Measurements from ENCODE around the gene PAX5.

DNA sequence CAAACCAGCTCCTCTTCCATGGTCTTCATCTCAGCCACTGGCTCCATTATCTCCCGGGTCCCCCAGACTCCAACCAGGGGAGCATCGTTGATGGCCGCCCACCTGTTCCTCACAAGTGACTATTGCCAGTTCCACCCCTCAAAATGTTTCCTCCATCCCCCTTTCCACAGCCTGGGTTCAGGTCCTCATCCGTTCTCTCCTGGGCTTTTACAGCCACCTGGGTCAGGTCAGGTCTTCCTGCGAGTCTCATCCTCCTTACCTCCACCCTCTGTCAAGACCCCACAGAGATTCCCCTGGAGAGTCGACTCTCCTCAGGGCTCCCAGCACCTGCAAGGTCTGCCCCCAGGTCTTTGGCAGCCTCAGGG lies 133.2 kb downstream of the PAX5 start:
- TF ChIP-seq, protein P1, sequence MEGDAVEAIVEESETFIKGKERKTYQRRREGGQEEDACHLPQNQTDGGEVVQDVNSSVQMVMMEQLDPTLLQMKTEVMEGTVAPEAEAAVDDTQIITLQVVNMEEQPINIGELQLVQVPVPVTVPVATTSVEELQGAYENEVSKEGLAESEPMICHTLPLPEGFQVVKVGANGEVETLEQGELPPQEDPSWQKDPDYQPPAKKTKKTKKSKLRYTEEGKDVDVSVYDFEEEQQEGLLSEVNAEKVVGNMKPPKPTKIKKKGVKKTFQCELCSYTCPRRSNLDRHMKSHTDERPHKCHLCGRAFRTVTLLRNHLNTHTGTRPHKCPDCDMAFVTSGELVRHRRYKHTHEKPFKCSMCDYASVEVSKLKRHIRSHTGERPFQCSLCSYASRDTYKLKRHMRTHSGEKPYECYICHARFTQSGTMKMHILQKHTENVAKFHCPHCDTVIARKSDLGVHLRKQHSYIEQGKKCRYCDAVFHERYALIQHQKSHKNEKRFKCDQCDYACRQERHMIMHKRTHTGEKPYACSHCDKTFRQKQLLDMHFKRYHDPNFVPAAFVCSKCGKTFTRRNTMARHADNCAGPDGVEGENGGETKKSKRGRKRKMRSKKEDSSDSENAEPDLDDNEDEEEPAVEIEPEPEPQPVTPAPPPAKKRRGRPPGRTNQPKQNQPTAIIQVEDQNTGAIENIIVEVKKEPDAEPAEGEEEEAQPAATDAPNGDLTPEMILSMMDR (tag by site-specific recombination; IDR thresholded peaks at IDR 0.05), result no peak
- TF ChIP-seq ZNF169 (tag by site-specific recombination; IDR thresholded peaks at IDR 0.05) (no peak), GLI4 (tag by site-specific recombination; IDR thresholded peaks at IDR 0.05) (no peak), MYNN (tag by site-specific recombination; IDR thresholded peaks at IDR 0.05; ENCODE audit: borderline replicate concordance) (no peak), TCF7L2 (IDR thresholded peaks at IDR 0.05; ENCODE audit: borderline replicate concordance, low read depth, low read length) (no peak), ZBTB49 (tag by site-specific recombination; IDR thresholded peaks at IDR 0.05; ENCODE audit: low read depth) (no peak), SP2 (tag by site-specific recombination; IDR thresholded peaks at IDR 0.05) (no peak), ZNF600 (tag by site-specific recombination; IDR thresholded peaks at IDR 0.05) (no peak), ZNF645 (tag by site-specific recombination; IDR thresholded peaks at IDR 0.05) (no peak)
- TF ChIP-seq, protein P2, sequence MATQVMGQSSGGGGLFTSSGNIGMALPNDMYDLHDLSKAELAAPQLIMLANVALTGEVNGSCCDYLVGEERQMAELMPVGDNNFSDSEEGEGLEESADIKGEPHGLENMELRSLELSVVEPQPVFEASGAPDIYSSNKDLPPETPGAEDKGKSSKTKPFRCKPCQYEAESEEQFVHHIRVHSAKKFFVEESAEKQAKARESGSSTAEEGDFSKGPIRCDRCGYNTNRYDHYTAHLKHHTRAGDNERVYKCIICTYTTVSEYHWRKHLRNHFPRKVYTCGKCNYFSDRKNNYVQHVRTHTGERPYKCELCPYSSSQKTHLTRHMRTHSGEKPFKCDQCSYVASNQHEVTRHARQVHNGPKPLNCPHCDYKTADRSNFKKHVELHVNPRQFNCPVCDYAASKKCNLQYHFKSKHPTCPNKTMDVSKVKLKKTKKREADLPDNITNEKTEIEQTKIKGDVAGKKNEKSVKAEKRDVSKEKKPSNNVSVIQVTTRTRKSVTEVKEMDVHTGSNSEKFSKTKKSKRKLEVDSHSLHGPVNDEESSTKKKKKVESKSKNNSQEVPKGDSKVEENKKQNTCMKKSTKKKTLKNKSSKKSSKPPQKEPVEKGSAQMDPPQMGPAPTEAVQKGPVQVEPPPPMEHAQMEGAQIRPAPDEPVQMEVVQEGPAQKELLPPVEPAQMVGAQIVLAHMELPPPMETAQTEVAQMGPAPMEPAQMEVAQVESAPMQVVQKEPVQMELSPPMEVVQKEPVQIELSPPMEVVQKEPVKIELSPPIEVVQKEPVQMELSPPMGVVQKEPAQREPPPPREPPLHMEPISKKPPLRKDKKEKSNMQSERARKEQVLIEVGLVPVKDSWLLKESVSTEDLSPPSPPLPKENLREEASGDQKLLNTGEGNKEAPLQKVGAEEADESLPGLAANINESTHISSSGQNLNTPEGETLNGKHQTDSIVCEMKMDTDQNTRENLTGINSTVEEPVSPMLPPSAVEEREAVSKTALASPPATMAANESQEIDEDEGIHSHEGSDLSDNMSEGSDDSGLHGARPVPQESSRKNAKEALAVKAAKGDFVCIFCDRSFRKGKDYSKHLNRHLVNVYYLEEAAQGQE (tag by site-specific recombination; IDR thresholded peaks at IDR 0.05), result no peak
- TF ChIP-seq, protein P3, sequence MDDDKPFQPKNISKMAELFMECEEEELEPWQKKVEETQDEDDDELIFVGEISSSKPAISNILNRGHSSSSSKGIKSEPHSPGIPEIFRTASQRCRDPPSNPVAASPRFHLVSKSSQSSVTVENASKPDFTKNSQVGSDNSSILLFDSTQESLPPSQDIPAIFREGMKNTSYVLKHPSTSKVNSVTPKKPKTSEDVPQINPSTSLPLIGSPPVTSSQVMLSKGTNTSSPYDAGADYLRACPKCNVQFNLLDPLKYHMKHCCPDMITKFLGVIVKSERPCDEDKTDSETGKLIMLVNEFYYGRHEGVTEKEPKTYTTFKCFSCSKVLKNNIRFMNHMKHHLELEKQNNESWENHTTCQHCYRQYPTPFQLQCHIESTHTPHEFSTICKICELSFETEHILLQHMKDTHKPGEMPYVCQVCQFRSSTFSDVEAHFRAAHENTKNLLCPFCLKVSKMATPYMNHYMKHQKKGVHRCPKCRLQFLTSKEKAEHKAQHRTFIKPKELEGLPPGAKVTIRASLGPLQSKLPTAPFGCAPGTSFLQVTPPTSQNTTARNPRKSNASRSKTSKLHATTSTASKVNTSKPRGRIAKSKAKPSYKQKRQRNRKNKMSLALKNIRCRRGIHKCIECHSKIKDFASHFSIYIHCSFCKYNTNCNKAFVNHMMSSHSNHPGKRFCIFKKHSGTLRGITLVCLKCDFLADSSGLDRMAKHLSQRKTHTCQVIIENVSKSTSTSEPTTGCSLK (tag by site-specific recombination; IDR thresholded peaks at IDR 0.05), result no peak

Measured in HEK293 (cell line).